HEK293 (cell line): ENCODE results near the gene DCLK1.

Source experiments
- CTCF ChIA-PET: fragments of 350-600 bp; formaldehyde crosslinking; extraction: SDS; loops from one replicate; lab custom pipeline; 2021; ENCODE audit warnings: antibody characterized with exemption; lab: Yijun Ruan, JAX
- POLR2A ChIA-PET: fragments of 300-600 bp; formaldehyde crosslinking; extraction: SDS; loops from one replicate; lab custom pipeline; 2020; ENCODE audit warnings: antibody characterized with exemption, inconsistent platforms; lab: Yijun Ruan, JAX
- H3K27ac ChIP-seq: fragments of 200-500 bp; sonication (Bioruptor generic); 2 replicates; pipeline ENCODE4 v1.5.1; 2014; ENCODE audit warnings: low read depth, low read length, control low read depth, inconsistent platforms; ENCODE audit errors: extremely low read depth
- H3K36me3 ChIP-seq, 2 experiments: fragments of 200-500 bp in 1 of 2; sonication (Bioruptor generic) in 1 of 2; 1 replicate in 1 of 2; 2 replicates in 1 of 2; pipeline ENCODE4 v1.5.1; 2014 to 2017; ENCODE audit warnings: inconsistent platforms in 2 of 2, low read length in 2 of 2; ENCODE audit not compliant: control insufficient read depth in 2 of 2, insufficient read depth in 1 of 2
- H3K4me1 ChIP-seq: fragments of 200-500 bp; sonication (Bioruptor generic); 2 replicates; pipeline ENCODE4 v1.5.1; 2014; ENCODE audit warnings: mild to moderate bottlenecking, low read length, inconsistent platforms; ENCODE audit not compliant: control insufficient read depth, insufficient read depth
- H3K4me3 ChIP-seq: 2 replicates; pipeline ENCODE4 v1.5.1; 2011; ENCODE audit warnings: low read depth, mild to moderate bottlenecking, control low read depth, low read length, moderate library complexity
- H3K9me3 ChIP-seq: fragments of 200-500 bp; sonication (Bioruptor generic); 2 replicates; pipeline ENCODE4 v1.5.1; 2014; ENCODE audit warnings: low read depth, low read length, inconsistent platforms; ENCODE audit not compliant: control insufficient read depth, insufficient read depth
- EGR2 ChIP-seq: fragments of 450-650 bp; formaldehyde crosslinking; IDR thresholded peaks from 2 replicates; pipeline ENCODE4 v1.5.1; 2016; ENCODE audit warnings: low read depth, missing biosample characterization, missing genetic modification characterization
- GLI2 ChIP-seq: fragments of 450-650 bp; formaldehyde crosslinking; IDR thresholded peaks from 2 replicates; pipeline ENCODE4; 2017; ENCODE audit warnings: missing biosample characterization, missing genetic modification characterization, low read depth, borderline replicate concordance
- GLIS2 ChIP-seq: fragments of 450-650 bp; formaldehyde crosslinking; IDR thresholded peaks from 2 replicates; pipeline ENCODE4 v1.5.1; 2016; ENCODE audit warnings: missing biosample characterization, missing genetic modification characterization
- KLF7 ChIP-seq: fragments of 450-650 bp; formaldehyde crosslinking; IDR thresholded peaks from 2 replicates; pipeline ENCODE4 v1.5.1; 2016; ENCODE audit warnings: missing biosample characterization, missing genetic modification characterization, borderline replicate concordance
- MZF1 ChIP-seq: fragments of 450-650 bp; formaldehyde crosslinking; IDR thresholded peaks from 2 replicates; pipeline ENCODE4 v1.5.1; 2017; ENCODE audit warnings: missing biosample characterization, missing genetic modification characterization, borderline replicate concordance
- PRDM1 ChIP-seq: fragments of 450-650 bp; formaldehyde crosslinking; IDR thresholded peaks from 2 replicates; pipeline ENCODE4; 2016; ENCODE audit warnings: missing biosample characterization, missing genetic modification characterization
- RBAK ChIP-seq: fragments of 450-650 bp; formaldehyde crosslinking; IDR thresholded peaks from 2 replicates; pipeline ENCODE4 v1.5.1; 2016; ENCODE audit warnings: missing biosample characterization, missing genetic modification characterization
- REPIN1 ChIP-seq: fragments of 450-650 bp; formaldehyde crosslinking; IDR thresholded peaks from 2 replicates; pipeline ENCODE4 v1.5.1; 2017; ENCODE audit warnings: missing biosample characterization, missing genetic modification characterization, low read depth
- REST ChIP-seq: fragments of 450-650 bp; formaldehyde crosslinking; IDR thresholded peaks from 2 replicates; pipeline ENCODE4 v1.5.1; 2016; ENCODE audit warnings: missing biosample characterization, missing genetic modification characterization
- SP7 ChIP-seq: fragments of 450-650 bp; formaldehyde crosslinking; IDR thresholded peaks from 2 replicates; pipeline ENCODE4 v1.5.1; 2016; ENCODE audit warnings: missing biosample characterization, missing genetic modification characterization
- WT1 ChIP-seq: fragments of 450-650 bp; formaldehyde crosslinking; IDR thresholded peaks from 2 replicates; pipeline ENCODE4 v1.5.1; 2016; ENCODE audit warnings: missing biosample characterization, missing genetic modification characterization
- ZBTB7A ChIP-seq: fragments of 450-650 bp; formaldehyde crosslinking; IDR thresholded peaks from 2 replicates; pipeline ENCODE4 v1.5.1; 2016; ENCODE audit warnings: low read depth, missing biosample characterization, missing genetic modification characterization
- ZNF112 ChIP-seq: fragments of 450-650 bp; formaldehyde crosslinking; IDR thresholded peaks from 2 replicates; pipeline ENCODE4 v1.5.0; 2017; ENCODE audit warnings: missing biosample characterization, missing genetic modification characterization
- ZNF121 ChIP-seq: fragments of 450-650 bp; formaldehyde crosslinking; IDR thresholded peaks from 2 replicates; pipeline ENCODE4 v1.5.1; 2016; ENCODE audit warnings: missing biosample characterization, missing genetic modification characterization
- ZNF221 ChIP-seq: fragments of 450-650 bp; formaldehyde crosslinking; IDR thresholded peaks from 2 replicates; pipeline ENCODE4 v1.5.1; 2017; ENCODE audit warnings: missing biosample characterization, missing genetic modification characterization, borderline replicate concordance
- ZNF302 ChIP-seq: fragments of 450-650 bp; formaldehyde crosslinking; IDR thresholded peaks from 2 replicates; pipeline ENCODE4 v1.5.1; 2016; ENCODE audit warnings: missing biosample characterization, missing genetic modification characterization, low read depth
- ZNF324 ChIP-seq: fragments of 450-650 bp; formaldehyde crosslinking; IDR thresholded peaks from 2 replicates; pipeline ENCODE4 v1.5.1; 2016; ENCODE audit warnings: missing biosample characterization, missing genetic modification characterization
- ZNF350 ChIP-seq: fragments of 450-650 bp; formaldehyde crosslinking; IDR thresholded peaks from 2 replicates; pipeline ENCODE4 v1.5.0; 2017; ENCODE audit warnings: missing biosample characterization, mild to moderate bottlenecking, missing genetic modification characterization
- ZNF488 ChIP-seq: fragments of 450-650 bp; formaldehyde crosslinking; IDR thresholded peaks from 2 replicates; pipeline ENCODE4 v1.5.1; 2016; ENCODE audit warnings: missing biosample characterization, missing genetic modification characterization
- ZNF513 ChIP-seq: fragments of 450-650 bp; IDR thresholded peaks from 2 replicates; pipeline ENCODE4 v1.5.1; 2018; ENCODE audit warnings: missing biosample characterization, missing genetic modification characterization
- ZNF600 ChIP-seq: fragments of 450-650 bp; formaldehyde crosslinking; IDR thresholded peaks from 2 replicates; pipeline ENCODE4 v1.5.1; 2016; ENCODE audit warnings: missing biosample characterization, missing genetic modification characterization
- ZNF664 ChIP-seq: fragments of 450-650 bp; formaldehyde crosslinking; IDR thresholded peaks from 2 replicates; pipeline ENCODE4 v1.5.1; 2016; ENCODE audit warnings: missing biosample characterization, missing genetic modification characterization
- ZNF830 ChIP-seq: fragments of 450-650 bp; IDR thresholded peaks from 2 replicates; pipeline ENCODE4 v1.5.0; 2018; ENCODE audit warnings: missing biosample characterization, missing genetic modification characterization, low read depth, mild to moderate bottlenecking, moderate library complexity
- ZSCAN23 ChIP-seq: fragments of 450-650 bp; formaldehyde crosslinking; IDR thresholded peaks from 2 replicates; pipeline ENCODE4 v1.5.1; 2016; ENCODE audit warnings: missing biosample characterization, missing genetic modification characterization
- ZSCAN5A ChIP-seq: fragments of 450-650 bp; formaldehyde crosslinking; IDR thresholded peaks from 2 replicates; pipeline ENCODE4 v1.5.1; 2016; ENCODE audit warnings: missing biosample characterization, missing genetic modification characterization

Gene DCLK1

GRCh38 chr13:36173571-36174322, 42.6 kb upstream of the DCLK1 start:
- TF ChIP-seq ZNF121 (tag by site-specific recombination) (no peak), REST (tag by site-specific recombination) (peak; percentile 58; the same call in 1 of the 2 replicates)
- ChIA-PET CTCF (no interaction called here), POLR2A (no interaction called here)
- H3K27ac ChIP-seq = no peak overlapping the region
- H3K36me3 ChIP-seq = no peaks in the 10 kb centered on the region
- no peak overlapping the region for H3K4me3 ChIP-seq
- no peaks in the 10 kb centered on the region for H3K4me1 ChIP-seq
- H3K9me3 ChIP-seq = no peaks in the 10 kb centered on the region

- no peaks in the 10 kb centered on the region for H3K9me3 ChIP-seq
- H3K36me3 ChIP-seq = no peaks in the 10 kb centered on the region
- H3K4me3 ChIP-seq = no peak overlapping the region
- H3K4me1 ChIP-seq = peaks cover 11% of the 10 kb centered on the region; the same call in 1 of the 2 replicates
- CTCF ChIA-PET = no interaction called here
- H3K27ac ChIP-seq = no peak overlapping the region
- POLR2A ChIA-PET = interaction anchor here (0.6 kb wide), 1 partner anchor 9 kb away, joined by 6 read pairs; no protein-coding TSS in a partner anchor
- no peak for TF ChIP-seq REPIN1
- no peak for TF ChIP-seq ZSCAN5A
- no peak for TF ChIP-seq ZNF664 (tag by site-specific recombination)
- no peak for TF ChIP-seq ZNF600 (tag by site-specific recombination)
- no peak for TF ChIP-seq GLIS2
- TF ChIP-seq ZNF324 (tag by site-specific recombination) = no peak
- TF ChIP-seq ZBTB7A (tag by site-specific recombination) = no peak
Observed at GRCh38 chr13:36166046-36166445, 34.9 kb upstream of the DCLK1 start.

- POLR2A ChIA-PET = no interaction called here
- Histone ChIP-seq H3K27ac (no peak overlapping the region), H3K9me3 (no peaks in the 10 kb centered on the region), H3K36me3 (no peaks in the 10 kb centered on the region), H3K4me3 (no peak overlapping the region), H3K4me1 (peaks cover 11% of the 10 kb centered on the region; the same call in 1 of the 2 replicates)
- CTCF ChIA-PET = interaction anchor here (0.7 kb wide), 1 partner anchor 98 kb away, joined by 3 read pairs; no protein-coding TSS in a partner anchor
- TF ChIP-seq ZNF350 (tag by site-specific recombination) = no peak
- no peak for TF ChIP-seq EGR2
- peak; percentile 99 for TF ChIP-seq WT1 (tag by site-specific recombination)
- no peak for TF ChIP-seq ZSCAN23
- peak; percentile 96 for TF ChIP-seq MZF1 (tag by site-specific recombination)
- peak; percentile 37; the same call in 1 of the 2 replicates for TF ChIP-seq SP7 (tag by site-specific recombination)
- TF ChIP-seq ZNF302 (tag by site-specific recombination) = no peak
- TF ChIP-seq PRDM1 (tag by site-specific recombination) = 0 out of 2 replicates have a peak, but pooled peaks have one; percentile 10
- no peak for TF ChIP-seq ZNF221 (tag by site-specific recombination)
- TF ChIP-seq ZNF830 (tag by site-specific recombination) = no peak
- TF ChIP-seq ZNF488 = no peak
- no peak for TF ChIP-seq RBAK (tag by site-specific recombination)
- TF ChIP-seq KLF7 (tag by site-specific recombination) = no peak; the same call in 1 of the 2 replicates
- TF ChIP-seq ZNF513 (tag by site-specific recombination) = no peak
- no peak for TF ChIP-seq ZNF112 (tag by site-specific recombination)
- no peak for TF ChIP-seq GLI2 (tag by site-specific recombination)
Observed at GRCh38 chr13:36163809-36164308, 32.7 kb upstream of the DCLK1 start.
